Endothelial cell of umbilical vein (primary cell): ENCODE data around the gene C17orf50. TPM values are rescaled to one million over a fixed set of nuclear protein-coding genes. Genes with fewer than 3 reads are reported as not detected.

Experiments
- BruUV-seq: library from RNA; stranded (reverse); fragments of 400-500 nt; replicated peaks from 2 replicates; lab custom pipeline; 2021; lab: Mats Ljungman, UMichigan
- CTCF ChIA-PET: fragments of 300-600, 350-600 bp; sonication (Branson Sonifier 250); formaldehyde crosslinking; loops from one replicate; lab custom pipeline; 2021; ENCODE audit warnings: antibody characterized with exemption, inconsistent platforms; lab: Charles Lee
- POLR2A ChIA-PET: fragments of 300-600, 350-600 bp; sonication (Branson Sonifier 250); formaldehyde crosslinking; loops from one replicate; lab custom pipeline; 2021; ENCODE audit warnings: antibody characterized with exemption, inconsistent platforms; lab: Charles Lee
- DNase-seq: peaks from one replicate; pipeline ENCODE4 v3.0.0-alpha.2; 2011; ENCODE audit warnings: low read depth, low spot score
- FAIRE-seq: peaks from 2 replicates; lab custom pipeline; 2011; peaks lifted over from hg19 to GRCh38; lab: Jason Lieb, UNC
- H2AFZ ChIP-seq: 2 replicates; pipeline ENCODE4 v1.6.0; 2012; ENCODE audit warnings: low read depth, low read length, control low read depth, inconsistent platforms
- H3K27ac ChIP-seq: 2 replicates; pipeline ENCODE4 v1.5.1; 2011; ENCODE audit warnings: low read depth, mild to moderate bottlenecking, control low read depth, low read length, moderate library complexity; ENCODE audit not compliant: insufficient read depth
- H3K27me3 ChIP-seq, 2 experiments: 2 replicates each; pipeline versions ENCODE4 v1.6.0 to v1.6.1; 2011; ENCODE audit warnings: low read length in 2 of 2, mixed read lengths in 1 of 2; ENCODE audit not compliant: control insufficient read depth in 2 of 2, insufficient read depth in 2 of 2
- H3K36me3 ChIP-seq, 2 experiments: 2 replicates in 1 of 2; 3 replicates in 1 of 2; pipeline ENCODE4 v1.5.1; 2011; ENCODE audit warnings: low read length in 2 of 2, mild to moderate bottlenecking in 1 of 2, moderate library complexity in 1 of 2; ENCODE audit not compliant: control insufficient read depth in 2 of 2, insufficient read depth in 2 of 2; ENCODE audit errors: extremely low read depth in 1 of 2
- H3K4me1 ChIP-seq: 3 replicates; pipeline ENCODE4 v1.5.1; 2011; ENCODE audit warnings: mild to moderate bottlenecking, low read length; ENCODE audit not compliant: control insufficient read depth, insufficient read depth; ENCODE audit errors: extremely low read depth
- H3K4me2 ChIP-seq: 2 replicates; pipeline ENCODE4 v1.6.1; 2011; ENCODE audit warnings: low read length, control low read depth, mixed read lengths; ENCODE audit not compliant: insufficient read depth
- H3K4me3 ChIP-seq, 3 experiments: fragments of 200-600 bp in 1 of 3; sonication (generic), shearing (Covaris generic) in 1 of 3; replicated peaks in 1 of 3; 2 replicates each; pipeline ENCODE4 v1.5.1; 2011 to 2016; ENCODE audit warnings: control low read depth in 3 of 3, low read length in 3 of 3, mild to moderate bottlenecking in 2 of 3, inconsistent platforms in 1 of 3, low read depth in 1 of 3, moderate library complexity in 1 of 3; ENCODE audit not compliant: insufficient read depth in 1 of 3
- H3K79me2 ChIP-seq: 2 replicates; pipeline ENCODE4 v1.6.0; 2012; ENCODE audit warnings: low read length, inconsistent platforms; ENCODE audit not compliant: control insufficient read depth, insufficient read depth
- H3K9ac ChIP-seq: replicated peaks from 2 replicates; pipeline ENCODE3; 2011; ENCODE audit warnings: low read length, control low read depth; ENCODE audit not compliant: insufficient read depth; ENCODE audit errors: extremely low read depth
- H3K9me1 ChIP-seq: replicated peaks from 3 replicates; pipeline ENCODE4 v1.6.0; 2011; ENCODE audit warnings: mild to moderate bottlenecking, low read length; ENCODE audit not compliant: control insufficient read depth, insufficient read depth; ENCODE audit errors: extremely low read depth
- H3K9me3 ChIP-seq: replicated peaks from 2 replicates; pipeline ENCODE4 v1.5.1; 2012; ENCODE audit warnings: low read length, inconsistent platforms; ENCODE audit not compliant: control insufficient read depth, insufficient read depth
- H4K20me1 ChIP-seq: replicated peaks from 2 replicates; pipeline ENCODE3; 2011; ENCODE audit warnings: mild to moderate bottlenecking, low read length; ENCODE audit not compliant: control insufficient read depth, insufficient read depth; ENCODE audit errors: extremely low read depth
- EZH2 ChIP-seq: IDR thresholded peaks from 2 replicates; pipeline ENCODE4 v1.6.1; 2012; ENCODE audit warnings: borderline replicate concordance, low read depth, mild to moderate bottlenecking, moderate library complexity, low read length, inconsistent platforms; ENCODE audit not compliant: severe bottlenecking
- FOS ChIP-seq: IDR thresholded peaks from 2 replicates; pipeline ENCODE4 v1.6.1; 2011; ENCODE audit warnings: mild to moderate bottlenecking, low read length, moderate library complexity, borderline replicate concordance; ENCODE audit not compliant: insufficient read depth
- GATA2 ChIP-seq: IDR thresholded peaks from 2 replicates; pipeline ENCODE4 v1.7.0; 2011; ENCODE audit warnings: low read depth, mild to moderate bottlenecking, moderate library complexity, mixed read lengths, low read length; ENCODE audit not compliant: insufficient read length, insufficient read depth
- JUN ChIP-seq: IDR thresholded peaks from 2 replicates; pipeline ENCODE4 v1.6.1; 2011; ENCODE audit warnings: borderline replicate concordance, low read depth; ENCODE audit not compliant: insufficient read length, insufficient read depth
- MAX ChIP-seq: IDR thresholded peaks from 2 replicates; pipeline ENCODE4 v1.6.1; 2011; ENCODE audit not compliant: insufficient read depth, insufficient read length
- MYC ChIP-seq: IDR thresholded peaks from one replicate; pipeline ENCODE4 v1.6.1; 2011; ENCODE audit warnings: mild to moderate bottlenecking, low read depth, low read length
- POLR2A ChIP-seq: IDR thresholded peaks from 2 replicates; pipeline ENCODE4 v1.6.1; 2012; ENCODE audit warnings: low read depth, mild to moderate bottlenecking, control low read depth, low read length
- POLR2AphosphoS5 ChIP-seq: IDR thresholded peaks from 2 replicates; pipeline ENCODE4 v1.6.1; 2012; ENCODE audit warnings: low read depth, mild to moderate bottlenecking, control low read depth, low read length, moderate library complexity; ENCODE audit not compliant: insufficient read depth
- dilution Hi-C: fragments of 300-500 bp; cut with MboI; formaldehyde crosslinking; loops from one replicate; pipeline ENCODE4 v1.15.0; 2019; ENCODE audit warnings: low sequenced_read_pairs; ENCODE audit not compliant: extremely low pct_ligation_motif_present
- intact Hi-C: fragments of 100-400 bp; cut with micrococcal nuclease; formaldehyde crosslinking; loops from one replicate; pipeline ENCODE4 v1.10.0; 2022
- polyA plus RNA-seq, 4 experiments: library from polyadenylated mRNA; depleted of rRNA in 3 of 4; stranded (reverse) in 3 of 4; unstranded in 1 of 4; fragments of >200 nt; gene quantifications; 2 replicates each; pipeline versions ENCODE4 v1.2.1 to v1.2.3, GENCODE V29; 2011 to 2012; ENCODE audit warnings: missing spikeins in 1 of 4
- total RNA-seq: library from RNA; stranded (reverse); gene quantifications from 2 replicates; pipeline ENCODE4 v1.2.3, GENCODE V29; 2021

The C17orf50 gene
- total and polyA plus RNA-seq, 2 donors (not counting 3 experiments of a cell fraction or from before 2014, with no cell fraction given), result 0.15 TPM; not detected in 1

- BruUV-seq, result no TSS peak
Measured at GRCh38 chr17:35728551-35728950, 32.1 kb upstream of the C17orf50 start.

DNA sequence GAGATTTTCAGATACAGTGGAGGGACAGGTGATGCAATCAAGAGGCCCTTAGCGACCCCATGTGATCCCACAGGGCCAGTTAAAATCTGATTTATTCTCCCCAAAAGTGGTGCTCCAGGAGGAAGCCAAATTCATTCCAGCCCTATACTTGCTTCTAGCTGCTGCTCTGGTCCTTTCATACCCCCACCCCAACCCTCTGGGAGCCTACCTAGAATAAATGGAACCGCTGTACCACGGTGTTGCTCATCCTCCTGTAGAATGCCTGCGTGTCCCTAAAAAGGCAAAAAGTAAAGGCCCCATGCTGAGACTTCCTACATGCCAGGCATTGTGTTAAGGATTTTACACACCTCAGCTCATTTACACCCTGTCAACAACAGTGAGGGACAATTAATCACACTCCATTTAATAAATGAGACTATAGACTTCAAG, 31.3 kb upstream of the C17orf50 start:
- no peak for FAIRE-seq
- Histone ChIP-seq H3K27me3 (peaks cover 3 to 6% of the 10 kb centered on the region in 2 experiments), H3K9me1 (no peaks in the 10 kb centered on the region), H2AFZ (no peak overlapping the region), H3K4me1 (peaks cover 4% of the 10 kb centered on the region), H3K4me3 (no peak overlapping the region), H3K79me2 (no peaks in the 10 kb centered on the region), H4K20me1 (no peaks in the 10 kb centered on the region), H3K4me2 (no peak overlapping the region), H3K36me3 (peaks cover 8 to 14% of the 10 kb centered on the region in 2 experiments), H3K9ac (no peak overlapping the region), H3K9me3 (no peaks in the 10 kb centered on the region), H3K27ac (no peak overlapping the region)
- DNase-seq, result no peak
- no TSS peak for BruUV-seq
- CTCF ChIA-PET, result interaction anchor here (1.0 kb wide), 1 partner anchor 18 kb away, joined by 3 read pairs; no protein-coding TSS in a partner anchor
- TF ChIP-seq EZH2 (no peak), GATA2 (no peak)
- dilution Hi-C loops (loop anchor here (25.0 kb wide), 1 partner anchor 117 kb away; no protein-coding TSS in a partner anchor), intact Hi-C loops (no loop called here)
- POLR2A ChIA-PET, result no interaction called here

More at GRCh38 chr17:35728551-35728950, 32.1 kb upstream of the C17orf50 start:
- DNase-seq (no peak), FAIRE-seq (no peak)
- no peaks in the 10 kb centered on the region for H3K9me1 ChIP-seq
- H3K4me1 ChIP-seq, result peaks cover 4% of the 10 kb centered on the region
- ChIA-PET CTCF (interaction anchor here (1.0 to 1.7 kb wide), 4 partner anchors 11 to 22 kb away, joined by 3 to 7 read pairs (median 3); no protein-coding TSS in a partner anchor), POLR2A (no interaction called here)
- no peak overlapping the region for H3K4me3 ChIP-seq
- peaks cover 3 to 6% of the 10 kb centered on the region in 2 experiments for H3K27me3 ChIP-seq
- H3K4me2 ChIP-seq, result no peak overlapping the region
- TF ChIP-seq EZH2, result no peak
- no peak for TF ChIP-seq MYC
- no peak for TF ChIP-seq MAX
- TF ChIP-seq POLR2AphosphoS5, result no peak
- TF ChIP-seq POLR2A, result no peak
- no peak for TF ChIP-seq GATA2
- TF ChIP-seq FOS, result no peak
- TF ChIP-seq JUN, result no peak
- H2AFZ ChIP-seq, result no peak overlapping the region
- dilution Hi-C loops, result loop anchor here (25.0 kb wide), 1 partner anchor 116 kb away; no protein-coding TSS in a partner anchor
- H4K20me1 ChIP-seq, result no peaks in the 10 kb centered on the region
- peaks cover 16 to 21% of the 10 kb centered on the region in 2 experiments for H3K36me3 ChIP-seq
- no peaks in the 10 kb centered on the region for H3K9me3 ChIP-seq
- intact Hi-C loops, result no loop called here
- no peaks in the 10 kb centered on the region for H3K79me2 ChIP-seq
- no peak overlapping the region for H3K9ac ChIP-seq
- H3K27ac ChIP-seq, result no peak overlapping the region
